ENCODE measurements around the gene KCNMA1.

The KCNMA1 gene

DNA sequence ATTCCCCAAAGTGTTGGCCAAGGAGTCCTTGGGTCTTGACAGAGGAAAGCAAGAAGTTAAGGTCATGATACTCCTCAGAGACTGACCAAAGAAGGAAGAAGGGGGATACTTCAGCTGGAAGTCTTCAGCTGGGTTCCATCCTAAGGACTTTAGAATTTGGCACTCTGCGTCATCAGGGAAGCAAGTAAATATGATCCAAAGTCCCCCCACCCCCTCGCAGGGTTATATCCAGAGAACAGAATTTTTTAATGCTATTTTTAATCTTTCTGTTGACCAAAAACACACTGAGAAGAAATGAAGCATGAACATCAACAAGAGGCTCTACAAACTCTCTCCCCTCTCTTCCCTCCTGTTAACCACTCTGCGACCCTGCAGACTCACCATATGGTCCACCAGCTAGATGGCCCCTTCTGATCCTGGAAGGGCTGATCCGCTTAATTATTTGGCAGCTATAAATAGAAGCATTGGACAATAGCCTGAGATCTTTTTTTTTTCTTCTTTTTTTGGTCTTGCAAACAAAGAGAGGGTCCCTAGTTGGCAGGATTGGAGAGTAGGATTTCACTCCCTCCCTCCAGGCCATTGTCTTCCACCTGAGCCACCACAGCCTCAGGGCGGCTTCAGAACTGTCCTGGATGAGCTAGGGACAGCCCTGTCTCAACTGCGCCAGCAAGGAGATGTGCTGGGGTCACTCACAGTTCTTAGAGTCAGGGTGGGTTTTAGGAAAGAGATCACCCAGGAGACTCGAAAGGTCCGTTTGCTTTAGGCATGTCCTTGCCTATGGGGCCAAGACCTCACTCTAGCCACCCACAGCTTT is 196.0 kb downstream of the KCNMA1 start:
- DNase-seq (ENCODE audit: insufficient read length, low spot score) (no peak), FAIRE-seq (no peak)
- TF ChIP-seq POLR2A (IDR thresholded peaks at IDR 0.05; ENCODE audit: low read depth, low read length) = no peak

DNA sequence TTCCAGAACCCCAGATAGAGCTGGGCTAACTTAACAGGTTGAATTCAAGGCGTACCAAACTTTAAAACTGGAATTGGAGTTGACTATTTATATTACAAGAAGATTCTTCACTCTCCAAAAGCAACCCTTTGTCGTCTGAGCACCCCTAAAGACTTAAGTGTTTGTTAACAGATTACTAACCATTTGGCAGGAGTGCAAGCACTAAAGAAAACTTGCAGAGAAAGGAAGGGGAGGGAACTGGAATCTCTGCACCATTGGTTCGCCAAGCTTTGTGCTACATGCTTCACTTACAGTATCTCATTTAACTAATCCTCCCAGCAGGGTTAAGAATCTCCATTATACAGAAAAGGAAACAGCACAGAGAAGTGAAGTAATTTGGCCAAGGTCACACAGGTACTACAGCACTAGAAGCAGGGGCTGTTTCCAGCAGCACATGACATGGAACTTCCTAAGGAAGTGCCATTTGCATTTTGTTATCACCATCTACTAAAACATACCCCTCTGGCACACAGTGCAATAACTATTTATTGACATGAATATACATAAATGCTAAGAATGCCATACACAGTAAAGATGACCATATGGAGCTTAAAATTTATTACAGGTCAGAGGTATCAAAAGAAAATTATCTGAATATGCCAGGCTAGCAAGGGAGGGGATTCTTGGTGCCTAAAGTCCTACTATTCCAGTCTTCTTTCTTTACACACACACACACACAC is 201.2 kb downstream of the KCNMA1 start:
- DNase-seq (ENCODE audit: insufficient read length, low spot score) (no peak), FAIRE-seq (no peak)
- TF ChIP-seq POLR2A (IDR thresholded peaks at IDR 0.05; ENCODE audit: low read depth, low read length) = no peak

DNA sequence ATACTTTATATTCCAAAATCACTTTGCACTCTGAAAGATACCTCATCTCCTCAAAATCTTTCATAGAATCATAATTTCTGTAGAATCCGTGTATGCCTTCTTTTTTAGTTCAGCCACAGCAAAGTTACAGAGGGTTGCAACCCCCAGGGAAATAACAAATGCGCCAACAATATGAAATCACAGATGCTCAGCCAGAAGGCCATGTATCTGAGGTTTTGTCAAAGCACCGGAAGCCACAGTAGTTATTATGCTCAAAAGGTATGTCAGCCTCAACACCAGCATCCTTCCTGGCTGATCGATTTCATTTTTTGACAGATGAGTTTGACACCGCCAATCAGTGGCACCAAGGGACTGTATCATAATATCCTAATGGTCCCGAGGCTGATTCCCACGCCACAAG is 204.1 kb downstream of the KCNMA1 start:
- no peak for FAIRE-seq
- DNase-seq (ENCODE audit: insufficient read length, low spot score) = no peak
- no peak for TF ChIP-seq POLR2A (IDR thresholded peaks at IDR 0.05; ENCODE audit: low read depth, low read length)

DNA sequence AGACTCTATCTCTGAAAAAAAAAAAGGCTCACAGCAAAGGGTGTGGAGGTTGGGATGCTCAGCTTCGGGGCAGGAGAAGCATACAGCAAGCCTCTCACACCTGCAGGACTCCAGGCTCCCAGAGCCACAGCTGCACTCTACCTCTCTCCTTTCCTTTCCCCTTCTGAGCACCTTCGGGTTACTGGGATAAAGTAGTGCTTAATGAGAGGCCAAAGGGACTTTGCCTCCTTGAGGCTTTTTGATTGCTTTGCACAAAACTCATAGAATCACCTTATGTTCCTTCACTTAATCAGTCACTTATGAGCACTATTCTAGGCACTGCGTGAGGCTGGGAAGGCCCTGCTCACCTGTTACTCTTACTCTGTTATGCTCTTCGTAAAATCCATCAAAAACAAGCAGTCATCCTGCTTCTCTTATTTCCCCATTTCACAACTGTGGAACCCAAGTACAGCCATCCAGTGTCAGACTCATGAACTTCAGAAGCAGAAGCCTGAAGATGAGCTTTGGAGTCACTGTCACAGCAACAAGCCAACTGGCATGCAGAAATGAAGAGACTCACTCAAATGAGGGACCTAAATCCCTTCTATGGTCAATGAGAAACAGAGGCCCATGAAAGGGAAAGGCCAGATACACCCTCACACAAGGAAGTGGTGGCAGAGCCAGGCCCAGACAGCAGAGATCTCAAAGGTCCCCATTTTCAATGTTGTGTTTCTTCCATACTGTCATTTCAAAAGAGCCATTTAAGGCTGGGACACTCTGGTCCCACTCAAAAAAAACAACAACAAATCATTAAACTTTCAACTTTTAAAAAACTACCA is 205.4 kb downstream of the KCNMA1 start:
- FAIRE-seq = no peak
- TF ChIP-seq POLR2A (IDR thresholded peaks at IDR 0.05; ENCODE audit: low read depth, low read length) = no peak
- DNase-seq (ENCODE audit: insufficient read length, low spot score) = no peak

DNA sequence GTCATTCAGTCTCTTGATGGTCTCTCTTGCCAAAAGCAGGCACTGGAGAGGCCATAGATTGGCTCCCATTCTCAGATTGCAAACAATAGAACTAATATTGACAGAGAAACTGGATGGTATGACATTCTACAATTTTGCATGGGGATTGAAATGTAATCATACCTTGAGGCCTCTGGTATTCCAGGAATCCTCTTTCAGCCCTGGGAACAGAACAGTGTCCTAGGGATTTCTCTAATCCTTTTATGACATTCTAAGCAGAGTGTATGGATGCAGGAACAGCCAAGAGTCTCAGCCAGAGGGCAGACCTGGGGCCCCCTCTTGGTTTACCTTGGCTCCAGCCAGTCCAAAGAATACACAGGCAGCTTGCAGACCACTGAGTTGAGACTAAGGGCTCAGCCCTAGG is 206.4 kb downstream of the KCNMA1 start:
- DNase-seq (ENCODE audit: insufficient read length, low spot score) (no peak), FAIRE-seq (no peak)
- no peak for TF ChIP-seq POLR2A (IDR thresholded peaks at IDR 0.05; ENCODE audit: low read depth, low read length)

DNA sequence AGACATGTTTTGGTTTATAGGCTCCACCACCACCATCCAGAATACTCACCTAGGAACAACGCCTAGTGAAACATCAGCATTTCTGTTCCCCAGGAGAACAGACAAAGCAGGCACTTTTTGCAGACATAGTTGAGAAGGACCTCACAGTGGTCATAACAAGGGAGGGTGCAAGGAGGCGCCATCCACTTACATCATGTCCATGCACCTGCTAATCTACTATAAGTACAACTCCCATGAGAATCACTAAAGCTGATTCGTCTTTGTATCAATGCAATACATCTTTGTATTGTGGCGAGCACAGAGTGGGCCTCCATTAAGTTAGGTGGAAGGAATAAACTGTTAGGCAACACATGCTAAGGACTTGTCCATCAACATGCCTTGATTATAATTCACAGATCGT is 207.1 kb downstream of the KCNMA1 start:
- no peak for TF ChIP-seq POLR2A (IDR thresholded peaks at IDR 0.05; ENCODE audit: low read depth, low read length)
- no peak for DNase-seq (ENCODE audit: insufficient read length, low spot score)
- no peak for FAIRE-seq

DNA sequence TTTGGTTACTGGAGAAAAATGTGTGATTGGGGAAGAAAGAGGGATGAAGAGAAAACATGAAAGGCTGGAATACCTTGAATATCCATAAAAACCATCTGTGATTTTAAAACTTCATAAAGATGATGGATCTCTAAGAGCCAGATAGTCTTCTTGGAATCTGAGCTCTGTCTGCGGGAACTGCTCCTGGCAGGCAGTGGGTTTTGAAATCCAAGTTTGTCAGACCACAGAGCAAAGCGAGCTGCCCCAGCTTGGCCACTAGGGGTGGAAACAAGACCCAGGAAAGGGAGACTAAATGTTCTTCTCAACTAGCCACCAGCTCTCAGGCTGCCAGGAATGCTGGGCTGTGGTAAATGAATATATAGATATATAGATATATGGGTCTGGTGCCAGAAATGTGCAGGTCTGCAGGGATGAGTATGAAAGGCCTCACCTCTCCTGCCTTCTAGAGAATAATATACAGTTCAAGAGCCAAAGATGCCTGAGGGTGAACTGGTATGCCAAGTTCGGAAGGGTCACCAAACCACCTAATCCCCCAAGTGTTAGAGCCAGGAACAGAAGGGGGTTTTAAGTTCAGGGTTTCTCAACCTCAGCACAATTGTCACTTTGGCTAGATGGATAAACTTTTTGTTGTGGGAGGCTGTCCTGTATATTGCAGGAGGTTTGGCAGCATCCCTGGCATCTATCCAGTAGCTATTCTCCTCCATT is 208.8 kb downstream of the KCNMA1 start:
- peak; percentile 45 for DNase-seq (ENCODE audit: insufficient read length, low spot score)
- no peak for TF ChIP-seq POLR2A (IDR thresholded peaks at IDR 0.05; ENCODE audit: low read depth, low read length)
- FAIRE-seq = no peak

DNA sequence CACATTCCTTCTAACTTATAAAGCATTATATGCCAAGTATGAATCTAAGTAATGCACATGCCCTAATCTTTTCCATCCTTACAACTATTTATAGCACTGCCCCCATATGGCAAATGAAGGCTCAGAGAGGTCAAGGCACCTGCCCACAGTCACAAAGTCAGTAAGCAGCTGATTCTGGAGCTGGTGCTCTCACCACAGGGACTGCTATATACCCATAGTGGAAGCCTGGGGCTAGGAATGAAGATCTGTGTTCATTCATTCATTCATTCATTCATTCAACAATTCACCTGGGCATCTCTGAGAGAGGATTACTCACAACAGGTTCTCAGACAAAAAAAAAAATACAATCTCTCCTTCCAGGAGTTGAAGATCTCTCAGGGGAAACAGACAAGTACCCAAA is 213.4 kb downstream of the KCNMA1 start:
- DNase-seq (ENCODE audit: insufficient read length, low spot score) = no peak
- FAIRE-seq = no peak
- TF ChIP-seq POLR2A (IDR thresholded peaks at IDR 0.05; ENCODE audit: low read depth, low read length) = no peak

DNA sequence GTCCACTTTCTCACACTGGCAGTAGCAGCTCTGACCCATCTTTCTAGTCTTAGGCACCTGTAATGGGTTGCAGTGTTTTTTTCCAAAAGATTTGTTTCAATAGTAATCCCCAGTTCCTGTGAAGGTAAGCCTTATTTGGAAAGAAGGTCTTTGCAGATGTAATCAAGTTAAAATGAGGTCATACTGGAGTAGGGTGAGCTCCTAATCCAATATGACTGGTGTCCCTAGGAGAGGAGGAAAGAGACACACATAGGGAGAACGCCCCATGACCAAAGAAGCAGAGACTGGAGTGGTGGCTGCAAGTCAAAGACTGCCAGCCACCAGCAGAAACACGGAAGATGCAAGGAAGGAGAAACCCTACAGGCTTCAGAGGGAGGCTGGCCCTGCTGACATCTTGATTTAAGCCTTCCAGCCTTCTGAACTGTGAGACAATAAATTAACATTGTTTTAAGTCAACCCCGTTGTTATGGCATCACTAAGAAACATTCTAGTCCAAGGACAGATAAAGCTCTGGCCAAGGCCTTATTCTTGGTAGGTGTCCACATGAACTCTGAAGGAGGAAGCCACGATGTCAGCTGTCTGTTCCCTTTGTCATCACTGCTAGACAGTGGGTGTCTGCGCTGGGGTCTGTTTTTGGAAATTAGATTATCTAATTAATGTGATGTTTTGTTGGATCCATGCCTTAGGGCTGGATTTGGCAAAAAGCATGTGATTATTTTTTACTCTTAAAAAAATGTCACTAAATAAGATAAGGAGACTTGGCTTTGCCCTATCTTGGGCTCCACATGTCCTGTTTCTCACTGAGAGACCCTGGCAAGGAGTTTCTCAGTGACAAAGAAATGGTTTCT is 214.9 kb downstream of the KCNMA1 start:
- FAIRE-seq = no peak
- TF ChIP-seq POLR2A (IDR thresholded peaks at IDR 0.05; ENCODE audit: low read depth, low read length) = no peak
- no peak for DNase-seq (ENCODE audit: insufficient read length, low spot score)

DNA sequence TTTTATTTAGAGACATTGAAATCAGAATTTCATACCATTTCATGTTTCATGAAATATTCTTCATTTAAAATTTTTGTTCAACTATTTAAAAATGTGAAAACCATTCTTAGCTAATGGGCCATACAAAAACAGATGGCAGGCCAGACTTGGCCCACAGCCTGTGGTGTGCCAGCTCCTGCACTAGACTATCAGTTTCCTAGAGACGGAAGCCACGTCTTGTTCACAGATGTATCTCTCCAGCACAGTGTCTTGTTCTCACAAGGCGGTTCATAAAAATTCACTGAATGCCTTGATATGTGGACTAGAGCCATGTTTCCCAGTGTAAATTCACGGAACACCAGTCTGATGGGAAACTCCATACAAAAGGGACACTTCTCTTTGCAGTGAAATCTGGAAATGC is 216.0 kb downstream of the KCNMA1 start:
- no peak for FAIRE-seq
- no peak for TF ChIP-seq POLR2A (IDR thresholded peaks at IDR 0.05; ENCODE audit: low read depth, low read length)

DNA sequence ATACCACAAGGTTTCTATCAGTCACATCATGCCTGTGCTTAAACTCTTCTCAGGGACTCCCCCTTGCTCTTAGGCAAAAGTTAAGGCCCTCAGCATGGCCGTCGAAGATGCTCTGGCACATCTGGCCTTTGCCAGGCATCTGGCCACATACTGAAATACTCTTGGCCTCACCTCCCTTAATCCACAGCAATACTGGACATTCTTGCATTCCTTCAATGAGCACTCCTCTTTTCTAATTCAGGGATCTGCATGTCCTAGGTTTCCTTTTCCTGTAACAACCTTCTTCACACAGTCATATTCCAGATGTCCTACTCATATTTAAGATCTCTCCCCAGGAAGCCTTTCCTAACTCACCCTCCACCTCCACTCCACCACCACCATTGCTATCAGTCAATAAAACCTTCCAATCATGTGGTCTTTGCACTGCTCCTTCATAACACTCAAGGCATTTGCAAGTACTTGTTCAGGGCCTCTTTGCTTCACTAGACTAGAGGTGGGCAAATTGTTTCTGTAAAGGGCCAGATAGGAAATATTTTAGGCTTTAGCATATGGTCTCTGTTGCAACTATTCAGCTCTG is 216.6 kb downstream of the KCNMA1 start:
- TF ChIP-seq POLR2A (IDR thresholded peaks at IDR 0.05; ENCODE audit: low read depth, low read length) = no peak
- FAIRE-seq (no peak), DNase-seq (ENCODE audit: insufficient read length, low spot score) (no peak)

More for the DNA sequence above, 216.0 kb downstream of the KCNMA1 start:
- DNase-seq (ENCODE audit: insufficient read length, low spot score) = no peak

DNA sequence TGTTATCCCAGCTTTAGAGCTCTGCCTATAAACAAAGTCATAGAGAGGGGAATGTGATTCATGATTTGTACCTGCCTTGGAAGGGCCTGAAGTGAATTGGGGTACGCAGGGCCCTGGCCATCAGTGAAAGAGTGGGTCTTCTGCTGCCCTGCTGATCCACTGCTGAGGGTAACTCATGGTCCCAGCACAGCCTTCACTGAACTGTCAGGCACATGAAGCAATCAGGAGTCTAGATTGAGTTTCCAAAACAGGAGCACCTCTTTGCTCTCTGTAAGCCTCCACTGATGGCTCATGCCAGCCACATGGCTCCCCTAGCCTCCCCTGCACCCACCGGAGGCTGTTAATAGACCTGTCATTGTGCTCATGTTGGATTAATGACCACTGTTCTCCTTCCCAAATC is 217.6 kb downstream of the KCNMA1 start:
- TF ChIP-seq POLR2A (IDR thresholded peaks at IDR 0.05; ENCODE audit: low read depth, low read length) = no peak
- FAIRE-seq (no peak), DNase-seq (ENCODE audit: insufficient read length, low spot score) (no peak)

All from H54 (cell line).